Choroid plexus epithelial cell (primary cell): ENCODE results near the gene TMEM94.
A peak's percentile ranks its signal among the peaks of the same experiment; 100 is the strongest.

Source experiments
- DNase-seq: peaks from one replicate; pipeline ENCODE4 v3.0.0-alpha.2; 2010; ENCODE audit warnings: low read depth
- H3K4me3 ChIP-seq: 2 replicates; pipeline ENCODE4 v1.5.1; 2011; ENCODE audit warnings: low read depth, mild to moderate bottlenecking, control low read depth, low read length, moderate library complexity
- CTCF ChIP-seq: conservative IDR thresholded peaks from 2 replicates; pipeline ENCODE4 v1.5.1; 2011; ENCODE audit warnings: low read depth, mild to moderate bottlenecking, control low read depth, inconsistent platforms, low read length, moderate library complexity

TMEM94 gene

GRCh38 chr17:75513641-75514000 lies 57.2 kb downstream of the TMEM94 start:
- DNase-seq: no peak
- TF ChIP-seq CTCF: no peak
- H3K4me3 ChIP-seq: no peak overlapping the region

- no peak for DNase-seq
These were observed 58.0 kb downstream of the TMEM94 start for GRCh38 chr17:75514299-75514918.

GRCh38 chr17:75514919-75515495 lies 58.6 kb downstream of the TMEM94 start:
- no peak for DNase-seq
- peak overlapping the region; percentile 81 for H3K4me3 ChIP-seq
- no peak for TF ChIP-seq CTCF

More at GRCh38 chr17:75514299-75514918, 58.0 kb downstream of the TMEM94 start:
- TF ChIP-seq CTCF: no peak
- peak overlapping the region; percentile 81 for H3K4me3 ChIP-seq

- H3K4me3 ChIP-seq: peak within 1 kb of the TSS; percentile 81
- peak; percentile 83 for DNase-seq
- peak; percentile 74 for TF ChIP-seq CTCF
These were observed 59.2 kb downstream of the TMEM94 start, which contains the start of gene CASKIN2 for GRCh38 chr17:75515496-75516254. TSS of gene CASKIN2 (minus strand) at chr17:75515537. CDS start at chr17:75513804, 1,733 bp downstream.

GRCh38 chr17:75516255-75516618 lies 59.8 kb downstream of the TMEM94 start, which contains the start of gene TSEN54:
TSS of gene TSEN54 (plus strand) at chr17:75516528. CDS start at chr17:75516561, 33 bp downstream.
- no peak for TF ChIP-seq CTCF
- peak within 1 kb of the TSS; percentile 81 for H3K4me3 ChIP-seq
- DNase-seq: peak; percentile 90

DNA sequence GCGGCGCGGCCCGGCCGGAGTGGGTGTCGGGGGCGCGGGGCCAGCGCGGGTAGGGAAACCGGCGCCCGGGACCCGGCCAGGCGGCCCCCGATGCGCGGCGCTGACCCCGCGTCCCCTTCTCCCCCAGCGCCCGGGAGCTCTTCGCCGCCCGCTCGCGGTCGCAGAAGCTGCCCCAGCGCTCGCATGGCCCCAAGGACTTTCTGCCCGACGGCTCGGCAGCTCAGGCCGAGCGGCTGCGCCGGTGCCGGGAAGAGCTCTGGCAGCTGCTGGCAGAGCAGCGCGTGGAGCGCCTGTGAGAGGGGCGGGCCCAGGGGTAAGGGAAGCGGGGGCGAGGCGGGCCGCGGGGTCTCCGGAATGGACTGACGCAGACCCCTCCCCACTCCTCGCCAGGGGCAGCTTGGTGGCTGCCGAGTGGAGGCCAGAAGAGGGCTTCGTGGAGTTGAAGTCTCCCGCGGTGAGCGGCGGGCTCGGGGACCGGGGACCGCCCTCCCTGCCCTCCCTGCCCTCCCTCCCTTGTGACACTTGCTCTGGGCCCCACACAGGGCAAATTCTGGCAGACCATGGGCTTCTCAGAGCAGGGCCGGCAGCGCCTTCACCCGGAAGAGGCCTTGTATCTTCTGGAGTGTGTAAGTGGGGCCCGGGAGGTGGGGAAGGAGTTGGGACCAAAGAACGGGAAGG lies 60.3 kb downstream of the TMEM94 start:
- DNase-seq: no peak
- no peak for TF ChIP-seq CTCF

More for the DNA sequence above, 60.3 kb downstream of the TMEM94 start:
- peak overlapping the region; percentile 81 for H3K4me3 ChIP-seq
